ENCODE measurements around the gene SH3GLB1. TPM values are rescaled to one million over a fixed set of nuclear protein-coding genes. Genes with fewer than 3 reads are reported as not detected.
A peak's percentile ranks its signal among the peaks of the same experiment; 100 is the strongest.

The SH3GLB1 gene
- total RNA-seq, 1 donor from 2014 or later: 138 TPM

DNA sequence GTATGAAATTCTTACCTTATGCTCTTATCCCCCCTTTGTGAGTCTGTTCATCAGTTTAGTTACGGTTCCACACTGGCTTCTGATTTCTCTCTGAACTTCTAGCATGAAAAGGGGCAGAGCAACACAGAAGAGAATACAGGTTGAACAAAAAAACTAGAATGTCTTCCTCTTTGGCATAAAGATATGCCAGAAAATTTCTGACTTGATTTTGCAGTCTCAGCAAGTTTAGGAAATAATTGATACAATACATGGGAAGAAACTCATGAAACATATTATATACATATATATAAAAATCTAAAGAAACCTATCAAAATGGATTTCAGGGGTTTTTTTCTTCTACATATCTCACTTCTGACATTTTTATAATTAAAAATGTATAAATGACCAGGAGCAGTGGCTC, 27.0 kb downstream of the SH3GLB1 start:
- no peak for FAIRE-seq
- H4K20me1 ChIP-seq (ENCODE audit: insufficient read depth, low read length): peaks cover 12% of the 10 kb centered on the region
- peaks cover 28% of the 10 kb centered on the region for H3K36me3 ChIP-seq (ENCODE audit: insufficient read depth, low read length)

DNA sequence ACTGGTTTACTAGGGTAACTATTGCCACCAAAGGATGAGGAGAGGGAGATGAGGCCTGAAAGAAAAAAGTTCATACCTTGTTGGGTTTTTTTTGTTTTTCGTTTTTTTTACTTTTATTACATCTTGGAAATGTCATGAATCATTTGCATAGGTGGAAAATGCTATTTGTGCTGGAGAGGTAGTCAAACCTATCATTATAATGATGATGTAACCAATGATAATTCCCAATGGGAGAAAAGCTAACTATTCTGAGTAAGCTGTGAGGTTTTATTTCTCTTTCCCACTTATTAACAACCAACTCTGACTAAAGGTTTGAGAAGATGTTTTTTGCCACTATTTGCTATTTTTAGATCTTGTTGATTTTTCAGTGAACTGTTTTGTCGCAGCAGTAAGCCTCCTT, 29.0 kb downstream of the SH3GLB1 start:
- Histone ChIP-seq H3K27ac (ENCODE audit: low read depth, low read length) (no peak overlapping the region), H3K27me3 (ENCODE audit: insufficient read depth, low read length) (no peaks in the 10 kb centered on the region), H3K79me2 (ENCODE audit: insufficient read depth, low read length) (no peaks in the 10 kb centered on the region), H2AFZ (ENCODE audit: low read depth, low read length) (no peak overlapping the region), H3K9me3 (ENCODE audit: insufficient read depth, low read depth, low read length) (no peaks in the 10 kb centered on the region), H3K9ac (ENCODE audit: low read length) (no peak overlapping the region), H3K36me3 (ENCODE audit: insufficient read depth, low read length) (peaks cover 41% of the 10 kb centered on the region), H3K4me1 (ENCODE audit: insufficient read depth, low read length) (no peaks in the 10 kb centered on the region), H3K4me3 (ENCODE audit: insufficient read depth, low read depth, low read length) (no peak overlapping the region), H4K20me1 (ENCODE audit: insufficient read depth, low read length) (peaks cover 7% of the 10 kb centered on the region), H3K4me2 (ENCODE audit: low read length) (no peak overlapping the region)
- no peaks in the 10 kb centered on the region for H3K9me3 Mint-ChIP-seq (ENCODE audit: unreplicated experiment)
- H3K27me3 Mint-ChIP-seq (ENCODE audit: low read depth, unreplicated experiment): no peaks in the 10 kb centered on the region
- H3K4me3 Mint-ChIP-seq (ENCODE audit: unreplicated experiment): no peak overlapping the region
- peaks cover 2% of the 10 kb centered on the region for H3K4me1 Mint-ChIP-seq (ENCODE audit: low read depth, unreplicated experiment)
- H3K27ac Mint-ChIP-seq (ENCODE audit: unreplicated experiment): peak overlapping the region; percentile 67
- DNase-seq (ENCODE audit: low read depth) (no peak), FAIRE-seq (no peak)
- H3K36me3 Mint-ChIP-seq (ENCODE audit: low read depth, unreplicated experiment): peaks cover 7% of the 10 kb centered on the region
- TF ChIP-seq EZH2 (IDR thresholded peaks at IDR 0.05; ENCODE audit: insufficient read depth, low read length): no peak
- TF ChIP-seq, protein P1, sequence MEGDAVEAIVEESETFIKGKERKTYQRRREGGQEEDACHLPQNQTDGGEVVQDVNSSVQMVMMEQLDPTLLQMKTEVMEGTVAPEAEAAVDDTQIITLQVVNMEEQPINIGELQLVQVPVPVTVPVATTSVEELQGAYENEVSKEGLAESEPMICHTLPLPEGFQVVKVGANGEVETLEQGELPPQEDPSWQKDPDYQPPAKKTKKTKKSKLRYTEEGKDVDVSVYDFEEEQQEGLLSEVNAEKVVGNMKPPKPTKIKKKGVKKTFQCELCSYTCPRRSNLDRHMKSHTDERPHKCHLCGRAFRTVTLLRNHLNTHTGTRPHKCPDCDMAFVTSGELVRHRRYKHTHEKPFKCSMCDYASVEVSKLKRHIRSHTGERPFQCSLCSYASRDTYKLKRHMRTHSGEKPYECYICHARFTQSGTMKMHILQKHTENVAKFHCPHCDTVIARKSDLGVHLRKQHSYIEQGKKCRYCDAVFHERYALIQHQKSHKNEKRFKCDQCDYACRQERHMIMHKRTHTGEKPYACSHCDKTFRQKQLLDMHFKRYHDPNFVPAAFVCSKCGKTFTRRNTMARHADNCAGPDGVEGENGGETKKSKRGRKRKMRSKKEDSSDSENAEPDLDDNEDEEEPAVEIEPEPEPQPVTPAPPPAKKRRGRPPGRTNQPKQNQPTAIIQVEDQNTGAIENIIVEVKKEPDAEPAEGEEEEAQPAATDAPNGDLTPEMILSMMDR (IDR thresholded peaks at IDR 0.05; ENCODE audit: insufficient read depth, low read depth, low read length): no peak

More for the DNA sequence above, 27.0 kb downstream of the SH3GLB1 start:
- no peak overlapping the region for H3K27ac Mint-ChIP-seq (ENCODE audit: unreplicated experiment)
- Histone ChIP-seq H3K27me3 (ENCODE audit: insufficient read depth, low read length) (no peaks in the 10 kb centered on the region), H3K27ac (ENCODE audit: low read depth, low read length) (no peak overlapping the region), H2AFZ (ENCODE audit: low read depth, low read length) (no peak overlapping the region), H3K9me3 (ENCODE audit: insufficient read depth, low read depth, low read length) (no peaks in the 10 kb centered on the region), H3K4me1 (ENCODE audit: insufficient read depth, low read length) (no peaks in the 10 kb centered on the region), H3K79me2 (ENCODE audit: insufficient read depth, low read length) (no peaks in the 10 kb centered on the region), H3K4me3 (ENCODE audit: insufficient read depth, low read depth, low read length) (no peak overlapping the region), H3K4me2 (ENCODE audit: low read length) (no peak overlapping the region), H3K9ac (ENCODE audit: low read length) (no peak overlapping the region)
- no peak for DNase-seq (ENCODE audit: low read depth)
- peaks cover 2% of the 10 kb centered on the region for H3K4me1 Mint-ChIP-seq (ENCODE audit: low read depth, unreplicated experiment)
- no peak for TF ChIP-seq EZH2 (IDR thresholded peaks at IDR 0.05; ENCODE audit: insufficient read depth, low read length)
- TF ChIP-seq, protein P1 (IDR thresholded peaks at IDR 0.05; ENCODE audit: insufficient read depth, low read depth, low read length): no peak
- H3K27me3 Mint-ChIP-seq (ENCODE audit: low read depth, unreplicated experiment): no peaks in the 10 kb centered on the region
- no peaks in the 10 kb centered on the region for H3K36me3 Mint-ChIP-seq (ENCODE audit: low read depth, unreplicated experiment)
- H3K9me3 Mint-ChIP-seq (ENCODE audit: unreplicated experiment): no peaks in the 10 kb centered on the region
- H3K4me3 Mint-ChIP-seq (ENCODE audit: unreplicated experiment): no peak overlapping the region

DNA sequence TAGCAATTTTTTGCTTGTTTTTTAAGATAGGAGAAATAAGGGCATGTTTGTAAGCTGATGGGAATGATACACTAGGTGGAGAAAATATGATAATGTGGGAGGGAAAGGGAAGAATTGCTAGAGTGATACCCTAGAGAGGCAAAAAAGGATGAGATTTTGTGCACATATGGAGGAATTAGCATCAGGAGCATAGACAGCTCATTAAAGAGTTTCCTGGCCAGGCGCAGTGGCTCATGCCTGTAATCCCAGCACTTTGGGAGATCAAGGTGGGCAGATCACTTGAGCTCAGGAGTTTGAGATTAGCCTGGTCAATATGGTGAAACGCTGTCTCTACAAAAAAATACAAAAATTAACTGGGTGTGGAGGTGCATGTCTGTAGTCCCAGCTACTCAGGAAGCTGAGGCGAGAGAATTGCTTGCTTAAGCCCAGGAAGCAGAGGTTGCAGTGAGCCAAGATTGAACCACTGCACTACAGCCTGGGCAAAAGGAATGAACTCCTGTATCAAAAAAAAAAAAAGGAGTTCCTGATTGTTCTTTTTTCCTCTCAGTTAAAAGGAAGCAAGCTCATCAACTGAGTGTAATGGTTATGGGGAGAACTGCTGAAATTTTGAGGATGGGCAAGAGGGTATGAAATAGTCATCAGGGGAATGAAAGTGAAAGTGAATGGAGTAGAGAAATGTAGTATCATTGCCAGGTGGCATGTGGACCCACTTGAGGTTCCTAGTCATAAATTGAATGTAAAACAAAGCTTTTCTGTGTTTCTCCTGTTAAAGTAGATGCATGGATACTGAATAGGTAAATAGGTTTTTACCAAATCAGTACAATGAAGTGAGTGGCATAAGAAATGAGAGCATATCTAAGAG, 35.5 kb downstream of the SH3GLB1 start:
- FAIRE-seq (no peak), DNase-seq (ENCODE audit: low read depth) (no peak)
- Histone ChIP-seq H3K4me1 (ENCODE audit: insufficient read depth, low read length) (no peaks in the 10 kb centered on the region), H3K79me2 (ENCODE audit: insufficient read depth, low read length) (no peaks in the 10 kb centered on the region), H3K36me3 (ENCODE audit: insufficient read depth, low read length) (peaks cover 63% of the 10 kb centered on the region), H3K27me3 (ENCODE audit: insufficient read depth, low read length) (no peaks in the 10 kb centered on the region), H3K9me3 (ENCODE audit: insufficient read depth, low read depth, low read length) (no peaks in the 10 kb centered on the region), H4K20me1 (ENCODE audit: insufficient read depth, low read length) (peaks cover 12% of the 10 kb centered on the region), H3K4me2 (ENCODE audit: low read length) (no peak overlapping the region), H3K4me3 (ENCODE audit: insufficient read depth, low read depth, low read length) (no peak overlapping the region), H3K27ac (ENCODE audit: low read depth, low read length) (no peak overlapping the region), H2AFZ (ENCODE audit: low read depth, low read length) (no peak overlapping the region), H3K9ac (ENCODE audit: low read length) (no peak overlapping the region)
- no peaks in the 10 kb centered on the region for H3K9me3 Mint-ChIP-seq (ENCODE audit: unreplicated experiment)
- no peak overlapping the region for H3K4me3 Mint-ChIP-seq (ENCODE audit: unreplicated experiment)
- no peaks in the 10 kb centered on the region for H3K4me1 Mint-ChIP-seq (ENCODE audit: low read depth, unreplicated experiment)
- TF ChIP-seq, protein P1 (IDR thresholded peaks at IDR 0.05; ENCODE audit: insufficient read depth, low read depth, low read length): no peak
- no peak for TF ChIP-seq EZH2 (IDR thresholded peaks at IDR 0.05; ENCODE audit: insufficient read depth, low read length)
- H3K27ac Mint-ChIP-seq (ENCODE audit: unreplicated experiment): no peak overlapping the region
- peaks cover 7% of the 10 kb centered on the region for H3K36me3 Mint-ChIP-seq (ENCODE audit: low read depth, unreplicated experiment)
- H3K27me3 Mint-ChIP-seq (ENCODE audit: low read depth, unreplicated experiment): no peaks in the 10 kb centered on the region
